HG03108 (cell line): ENCODE results near the gene MGAT5B.
"Not testable (repeated sequence)": the region's sequence is repeated elsewhere in the genome, so short reads cannot be mapped to it uniquely, and the experiment has no call there.

ENCODE experiments used
- ATAC-seq: cut with Tn5 transposase; IDR thresholded peaks from one replicate; pipeline ENCODE4 v1.9.1; 2021; ENCODE audit warnings: moderate library complexity; ENCODE audit not compliant: unreplicated experiment

Gene MGAT5B

GRCh38 chr17:76847031-76847430, 21.2 kb upstream of the MGAT5B start:
- ATAC-seq = no peak

DNA sequence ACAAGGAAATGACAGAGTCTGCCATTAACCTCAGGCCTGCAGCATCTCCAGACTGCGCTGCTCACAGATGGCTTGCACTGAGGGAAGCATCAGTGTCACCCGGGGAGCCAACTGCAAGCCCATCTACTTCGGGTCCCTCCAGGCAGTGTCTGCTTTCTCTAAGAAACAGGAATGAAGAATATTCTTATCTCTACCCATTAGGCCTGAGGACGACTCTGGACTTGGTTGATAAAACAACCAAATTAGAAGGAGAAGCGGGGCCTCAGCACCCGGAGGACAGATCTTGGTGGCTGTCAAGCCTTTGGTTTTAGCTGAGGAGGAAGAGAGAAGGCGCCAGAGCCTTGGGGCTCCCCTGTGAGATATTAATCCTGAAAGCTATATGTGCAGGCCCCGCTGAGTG, 19.5 kb upstream of the MGAT5B start:
- ATAC-seq = no peak

DNA sequence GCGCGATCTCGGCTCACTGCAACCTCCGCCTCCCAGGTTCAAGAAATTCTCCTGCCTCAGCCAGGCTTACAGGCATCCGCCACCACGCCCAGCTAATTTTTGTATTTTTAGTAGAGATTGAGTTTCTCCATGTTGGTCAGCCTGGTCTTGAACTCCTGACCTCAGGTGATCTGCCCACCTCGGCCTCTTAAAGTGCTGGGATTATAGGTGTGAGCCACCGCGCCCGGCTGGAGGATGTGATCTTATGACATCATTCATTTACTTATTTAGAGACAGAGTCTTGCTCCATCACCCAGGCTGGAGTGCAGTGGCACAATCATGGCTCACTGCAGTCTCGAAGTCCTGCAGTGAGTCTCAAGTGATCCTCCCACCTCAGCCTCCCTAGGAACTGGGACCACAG, 19.0 kb upstream of the MGAT5B start:
- not testable (repeated sequence) for ATAC-seq

DNA sequence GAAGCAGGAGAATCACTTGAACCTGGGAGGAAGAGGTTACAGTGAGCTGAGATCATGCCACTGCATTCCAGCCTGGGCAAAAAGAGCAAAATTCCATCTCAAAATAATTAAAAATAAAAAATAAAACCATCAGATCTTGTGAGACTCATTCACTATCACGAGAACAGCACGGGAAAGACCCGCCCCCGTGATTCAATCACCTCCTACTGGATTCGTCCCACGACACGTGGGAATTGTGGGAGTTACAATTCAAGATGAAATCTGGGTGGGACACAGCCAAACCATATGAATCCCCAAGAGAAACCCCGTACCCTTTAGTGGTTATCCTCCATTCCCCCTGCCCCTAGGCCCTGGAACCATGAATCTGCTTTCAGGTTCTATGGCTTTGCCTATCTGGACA, 15.4 kb upstream of the MGAT5B start:
- no peak for ATAC-seq

GRCh38 chr17:76855105-76855504, 13.1 kb upstream of the MGAT5B start:
- no peak for ATAC-seq

DNA sequence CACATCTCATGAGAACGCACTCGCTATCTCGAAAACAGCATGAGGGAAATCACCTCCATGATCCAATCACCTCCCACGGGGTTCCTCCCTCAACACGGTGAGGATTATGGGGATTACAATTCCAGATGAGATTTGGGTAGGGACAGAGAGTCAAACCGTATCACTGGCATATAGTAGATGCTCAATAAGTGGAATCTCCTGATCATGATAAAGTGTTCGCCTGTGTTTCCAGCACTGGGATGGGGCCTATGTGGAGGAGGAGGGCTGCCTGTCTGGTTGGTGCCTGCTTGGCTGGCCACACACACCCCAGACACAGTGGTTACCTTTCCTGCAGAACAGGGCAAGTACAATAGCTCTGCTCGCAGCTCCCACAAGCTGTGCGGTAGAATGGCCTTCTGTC, 6.1 kb upstream of the MGAT5B start:
- no peak for ATAC-seq

GRCh38 chr17:76862494-76862893, 5.7 kb upstream of the MGAT5B start:
- no peak for ATAC-seq

DNA sequence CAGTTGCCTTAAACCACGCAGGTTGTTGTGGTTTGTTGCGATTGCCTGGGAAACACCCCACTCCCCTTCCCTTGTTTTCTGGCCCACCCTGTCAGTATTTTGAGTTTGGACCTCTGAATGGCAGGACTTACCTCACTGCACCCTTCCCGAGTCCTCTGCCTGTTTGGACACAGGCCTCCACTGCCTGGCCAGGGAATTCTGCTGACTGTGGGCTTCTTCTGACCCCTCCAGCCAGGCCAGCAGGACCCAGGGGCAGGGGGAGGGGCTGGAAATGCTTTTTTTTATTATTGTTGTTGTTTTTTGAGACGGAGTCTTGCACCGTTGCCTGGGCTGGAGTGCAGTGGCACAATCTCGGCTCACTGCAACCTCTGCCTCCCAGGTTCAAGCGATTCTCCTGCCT, 4.2 kb upstream of the MGAT5B start:
- ATAC-seq = no peak

DNA sequence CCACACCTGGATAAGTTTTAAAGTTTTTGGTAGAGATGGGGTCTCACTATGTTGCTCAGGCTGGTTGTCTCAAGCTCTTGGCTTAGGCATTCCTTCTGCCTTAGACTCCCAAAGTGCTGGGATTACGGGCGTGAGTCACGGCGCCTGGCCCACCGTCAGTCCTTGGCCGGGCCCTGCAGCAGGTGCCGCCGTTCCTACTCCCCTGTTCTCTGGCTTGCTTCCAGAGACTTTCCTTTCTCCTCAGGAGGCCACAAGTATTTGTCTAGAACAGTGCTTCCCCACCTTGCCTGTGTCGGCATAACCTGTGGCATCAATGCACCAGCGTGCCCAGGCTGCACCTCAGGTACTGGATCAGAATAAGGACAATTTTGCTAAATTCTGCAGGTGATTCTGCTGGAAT, 3.0 kb upstream of the MGAT5B start:
- ATAC-seq = no peak

DNA sequence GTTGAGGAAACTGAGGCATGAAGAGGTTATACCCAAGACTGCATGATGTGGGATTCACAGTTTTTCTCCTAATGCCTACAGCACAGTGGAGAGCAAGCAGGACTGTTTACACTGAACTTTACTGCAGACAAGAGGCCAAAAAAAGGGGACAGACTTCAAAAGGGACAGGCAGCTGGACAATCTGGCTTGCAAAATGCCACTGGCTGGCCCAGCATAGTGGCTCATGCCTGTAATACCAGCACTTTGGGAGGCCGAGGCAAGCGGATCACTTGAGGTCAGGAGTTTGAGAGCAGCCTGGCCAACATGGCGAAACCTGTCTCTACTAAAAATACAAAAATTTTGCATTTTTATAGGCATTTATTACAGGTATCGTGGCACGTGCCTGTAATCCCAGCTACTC, 2.0 kb upstream of the MGAT5B start:
- ATAC-seq = no peak

- ATAC-seq = no peak
Observed at GRCh38 chr17:76866774-76867577, 1.2 kb upstream of the MGAT5B start.

- no peak for ATAC-seq
Observed at GRCh38 chr17:76867578-76868175, 527 bp upstream of the MGAT5B start.

- ATAC-seq = no peak
Observed at GRCh38 chr17:76868669-76869495, 678 bp downstream of the MGAT5B start.

- no peak for ATAC-seq
Observed at GRCh38 chr17:76869496-76870376, 1.5 kb downstream of the MGAT5B start.

DNA sequence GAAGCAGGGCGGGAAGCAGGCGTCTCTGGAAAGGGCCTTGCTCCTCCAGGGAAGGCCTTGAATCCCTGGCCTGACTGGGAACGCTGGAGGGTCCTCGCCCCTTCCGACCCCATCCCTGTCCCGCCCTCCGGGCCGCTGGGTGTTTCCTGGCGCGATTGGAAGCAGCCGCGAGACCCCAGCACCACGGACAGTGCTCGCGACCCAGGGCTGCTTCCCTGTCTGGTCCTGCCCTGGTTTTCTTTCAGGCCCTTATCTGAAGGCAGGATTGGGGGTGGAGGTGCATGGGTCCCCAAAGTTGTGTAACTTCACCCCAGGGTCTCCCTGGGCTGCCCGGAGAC, 2.1 kb downstream of the MGAT5B start:
- ATAC-seq = no peak

- ATAC-seq = no peak
Observed at GRCh38 chr17:76871668-76872067, 3.5 kb downstream of the MGAT5B start.

DNA sequence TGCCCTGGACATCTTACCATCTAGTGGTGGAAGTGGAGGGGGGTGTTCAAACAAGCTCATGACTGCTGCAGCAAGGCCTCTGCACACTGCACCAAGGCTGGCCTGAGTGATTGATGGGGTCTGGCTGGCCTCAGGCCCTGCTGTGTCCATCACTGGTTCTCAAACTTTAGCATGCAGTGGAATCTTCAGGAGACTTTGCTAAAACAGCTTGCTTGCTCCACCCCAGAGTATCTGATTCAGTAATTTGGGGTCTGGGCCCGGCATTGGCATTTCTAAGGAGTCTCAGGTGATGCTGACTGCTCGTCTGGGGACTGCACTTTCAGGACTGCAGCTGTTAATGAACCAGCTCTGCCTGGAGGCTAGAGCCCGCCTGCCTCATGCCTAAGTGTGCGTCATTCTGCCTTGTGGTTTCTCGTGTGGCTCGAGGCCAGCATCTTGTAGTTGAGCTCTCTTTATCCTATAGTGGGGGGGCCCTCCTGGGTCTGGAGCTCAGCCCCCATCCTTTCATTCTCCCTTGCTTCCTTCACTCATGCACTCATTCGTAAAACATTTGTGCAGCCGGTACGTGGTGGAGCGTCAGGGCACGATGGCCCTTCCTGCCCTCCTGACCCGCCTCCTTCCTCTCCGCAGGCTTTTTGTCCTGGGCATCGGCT, 4.1 kb downstream of the MGAT5B start:
- no peak for ATAC-seq

DNA sequence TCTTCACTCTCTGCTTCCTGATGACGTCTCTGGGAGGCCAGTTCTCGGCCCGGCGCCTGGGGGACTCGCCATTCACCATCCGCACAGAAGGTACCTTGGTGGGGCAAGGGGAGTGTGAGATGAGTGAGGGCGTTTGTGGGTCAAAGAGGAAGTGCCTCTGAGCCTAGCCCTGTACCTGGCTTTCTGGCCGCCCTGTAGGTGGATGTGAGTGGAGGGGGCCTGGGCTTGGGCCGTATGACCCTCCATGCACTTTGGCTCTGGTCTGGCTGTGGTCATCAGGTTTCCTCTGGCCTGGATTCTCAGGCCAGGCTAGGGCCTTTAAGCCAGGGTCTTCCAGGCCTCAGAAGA, 4.6 kb downstream of the MGAT5B start:
- ATAC-seq = no peak

DNA sequence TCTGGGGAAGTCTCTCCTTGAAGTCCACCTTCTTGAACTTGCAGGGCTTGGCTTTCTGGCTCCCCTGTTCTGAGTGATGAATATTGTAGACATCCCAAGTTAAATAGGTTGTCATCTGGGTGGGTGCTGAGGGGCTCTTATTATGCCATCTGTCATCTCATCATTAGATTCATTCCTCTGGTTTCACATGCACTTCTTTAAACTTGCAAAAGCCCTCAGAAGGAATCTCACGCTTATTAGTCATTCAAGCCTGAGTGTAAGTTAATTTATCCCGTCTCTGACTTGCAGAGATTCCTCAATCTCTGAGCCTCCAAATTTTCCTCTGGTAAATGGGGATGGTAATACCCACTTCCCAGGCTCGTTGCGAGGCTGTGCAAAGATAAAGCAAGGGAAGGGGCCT, 5.7 kb downstream of the MGAT5B start:
- ATAC-seq = no peak

DNA sequence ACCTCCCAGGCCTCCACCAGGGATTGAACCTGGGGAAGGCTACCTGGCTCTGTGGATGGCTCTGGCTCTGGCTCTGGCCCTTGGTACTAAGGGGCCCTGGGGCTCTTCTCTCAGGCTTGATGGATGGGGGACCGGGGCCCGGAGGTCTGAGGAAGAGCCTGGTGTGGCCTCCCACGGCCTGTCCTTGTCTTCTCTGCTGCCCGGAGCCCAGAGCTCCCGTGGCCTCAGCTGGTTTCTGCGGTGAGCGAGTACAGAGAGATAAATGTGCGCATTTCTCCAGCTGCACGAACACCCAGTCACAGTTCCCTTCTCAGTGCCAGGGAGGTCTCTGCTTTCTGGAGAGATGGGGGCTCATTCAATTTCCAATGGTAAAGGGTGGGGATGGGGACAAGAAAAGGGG, 9.2 kb downstream of the MGAT5B start:
- no peak for ATAC-seq

DNA sequence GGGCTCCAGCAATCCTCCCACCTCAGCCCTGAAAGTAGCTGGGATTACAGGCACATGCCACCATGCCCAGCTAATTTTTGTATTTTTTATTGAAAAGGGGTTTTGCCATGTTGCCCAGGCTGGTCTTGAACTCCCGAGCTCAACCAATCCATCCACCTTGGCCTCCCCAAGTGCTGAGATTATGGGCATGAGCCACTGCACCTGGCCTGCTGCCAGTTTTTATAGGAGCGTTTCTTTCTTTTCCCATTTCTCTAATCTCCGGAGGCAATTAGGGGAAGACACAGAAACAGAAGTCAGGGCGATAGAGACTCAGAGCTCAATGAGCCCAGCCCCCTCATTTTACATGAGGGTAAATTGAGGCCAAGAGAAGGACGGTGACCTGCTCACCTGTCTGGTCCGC, 10.4 kb downstream of the MGAT5B start:
- ATAC-seq = no peak
